Measurements from ENCODE around the gene PNPLA7. TPM values are rescaled to one million over a fixed set of nuclear protein-coding genes. Genes with fewer than 3 reads are reported as not detected.
"Not testable (repeated sequence)": the region's sequence is repeated elsewhere in the genome, so short reads cannot be mapped to it uniquely, and the experiment has no call there.

The PNPLA7 gene
- total RNA-seq, 4 donors from 2014 or later, result 0.26 to 25.7 (median 3.4) TPM

- Histone ChIP-seq H3K27ac (no peak overlapping the region), H3K9me3 (no peaks in the 10 kb centered on the region), H3K4me3 (no peak overlapping the region), H3K27me3 (no peaks in the 10 kb centered on the region), H3K4me1 (no peaks in the 10 kb centered on the region), H3K36me3 (no peaks in the 10 kb centered on the region)
- intact Hi-C loops (cut with DNase I; ENCODE audit: low total_unique reads), result no loop called here
- no peak for DNase-seq
- TF ChIP-seq CTCF (IDR thresholded peaks at IDR 0.05), result no peak
- no peak for TF ChIP-seq POLR2A (IDR thresholded peaks at IDR 0.05)
Observed at GRCh38 chr9:137521405-137521985, 28.7 kb downstream of the PNPLA7 start.

GRCh38 chr9:137520614-137521404, 29.4 kb downstream of the PNPLA7 start:
- H3K4me3 ChIP-seq, result no peak overlapping the region
- H3K36me3 ChIP-seq, result no peaks in the 10 kb centered on the region
- H3K27me3 ChIP-seq, result no peaks in the 10 kb centered on the region
- no peaks in the 10 kb centered on the region for H3K9me3 ChIP-seq
- DNase-seq, result no peak
- intact Hi-C loops (cut with DNase I; ENCODE audit: low total_unique reads), result no loop called here
- H3K27ac ChIP-seq, result no peak overlapping the region
- no peaks in the 10 kb centered on the region for H3K4me1 ChIP-seq
- no peak for TF ChIP-seq POLR2A (IDR thresholded peaks at IDR 0.05)
- no peak for TF ChIP-seq CTCF (IDR thresholded peaks at IDR 0.05)

- Histone ChIP-seq H3K9me3 (no peaks in the 10 kb centered on the region), H3K27ac (no peak overlapping the region), H3K4me3 (no peak overlapping the region), H3K4me1 (no peaks in the 10 kb centered on the region), H3K36me3 (no peaks in the 10 kb centered on the region), H3K27me3 (no peaks in the 10 kb centered on the region)
- intact Hi-C loops (cut with DNase I; ENCODE audit: low total_unique reads), result no loop called here
- TF ChIP-seq POLR2A (IDR thresholded peaks at IDR 0.05), result no peak
- TF ChIP-seq CTCF (IDR thresholded peaks at IDR 0.05), result no peak
- DNase-seq, result no peak
Observed at GRCh38 chr9:137519553-137519952, 30.6 kb downstream of the PNPLA7 start.

- H3K4me3 ChIP-seq; intact Hi-C loops (cut with DNase I; ENCODE audit: low total_unique reads); DNase-seq; H3K27ac ChIP-seq; H3K36me3 ChIP-seq; H3K4me1 ChIP-seq; H3K27me3 ChIP-seq; H3K9me3 ChIP-seq: not testable (repeated sequence)
Observed at GRCh38 chr9:137518661-137519459, 31.3 kb downstream of the PNPLA7 start.

GRCh38 chr9:137516144-137516917, 33.9 kb downstream of the PNPLA7 start:
- H3K27me3 ChIP-seq, result no peaks in the 10 kb centered on the region
- no peak for DNase-seq
- H3K36me3 ChIP-seq, result no peaks in the 10 kb centered on the region
- intact Hi-C loops (cut with DNase I; ENCODE audit: low total_unique reads), result no loop called here
- TF ChIP-seq POLR2A (IDR thresholded peaks at IDR 0.05) (no peak), CTCF (IDR thresholded peaks at IDR 0.05) (no peak)
- H3K4me3 ChIP-seq, result no peak overlapping the region
- H3K27ac ChIP-seq, result no peak overlapping the region
- no peaks in the 10 kb centered on the region for H3K9me3 ChIP-seq
- H3K4me1 ChIP-seq, result no peaks in the 10 kb centered on the region
